Right ventricle myocardium superior (tissue), 1 donor: Measurements from ENCODE around the gene GRIA3. TPM values are rescaled to one million over a fixed set of nuclear protein-coding genes. Genes with fewer than 3 reads are reported as not detected.
"Not testable (repeated sequence)": the region's sequence is repeated elsewhere in the genome, so short reads cannot be mapped to it uniquely, and the experiment has no call there.

Experiments
- ATAC-seq: fragments of 200-7000 bp; cut with Tn5 transposase; one replicate; pipeline ENCODE4 v1.9.1; 2020; ENCODE audit warnings: mild to moderate bottlenecking; ENCODE audit not compliant: poor library complexity
- DNase-seq: peaks from one replicate; pipeline ENCODE4 v3.0.0-alpha.2; 2020
- intact Hi-C: fragments of 100-400 bp; cut with DNase I; formaldehyde crosslinking; loops from one replicate; pipeline ENCODE4 v1.11.2; 2022
- total RNA-seq: library from RNA; stranded (reverse); fragmentation: NEBNext Ultra II Directional; extraction: Animal tissue kit (Norgen Biotek cat#: 25700); gene quantifications from one replicate; pipeline ENCODE4 v1.2.1, GENCODE V29; 2021
- donor health status: DM: no; HTN: yes; CAD: no; lungs with severe emphysema.

The GRIA3 gene
- total RNA-seq, 1 donor from 2014 or later: 0.54 TPM

DNA sequence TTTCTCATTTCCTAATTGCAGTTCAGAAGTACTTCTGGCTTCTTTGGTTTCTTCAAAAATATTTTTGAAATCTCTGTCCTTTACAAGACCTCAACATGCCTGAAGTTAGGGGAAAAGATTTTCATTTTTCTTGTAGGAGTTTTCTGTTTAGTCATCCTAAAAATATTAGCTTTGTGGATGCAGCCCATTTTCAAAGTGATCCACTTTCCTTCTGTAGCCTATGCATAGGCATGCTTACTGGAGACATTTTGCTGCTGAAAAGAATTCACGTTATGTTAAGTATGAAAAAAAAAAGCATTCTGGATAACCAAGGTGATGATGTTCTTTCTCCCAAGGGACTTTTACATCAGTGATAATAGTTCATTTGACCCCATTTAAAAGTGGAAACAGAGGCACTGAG lies 303.2 kb downstream of the GRIA3 start:
- intact Hi-C loops: no loop called here
- ATAC-seq (no peak), DNase-seq (no peak)

DNA sequence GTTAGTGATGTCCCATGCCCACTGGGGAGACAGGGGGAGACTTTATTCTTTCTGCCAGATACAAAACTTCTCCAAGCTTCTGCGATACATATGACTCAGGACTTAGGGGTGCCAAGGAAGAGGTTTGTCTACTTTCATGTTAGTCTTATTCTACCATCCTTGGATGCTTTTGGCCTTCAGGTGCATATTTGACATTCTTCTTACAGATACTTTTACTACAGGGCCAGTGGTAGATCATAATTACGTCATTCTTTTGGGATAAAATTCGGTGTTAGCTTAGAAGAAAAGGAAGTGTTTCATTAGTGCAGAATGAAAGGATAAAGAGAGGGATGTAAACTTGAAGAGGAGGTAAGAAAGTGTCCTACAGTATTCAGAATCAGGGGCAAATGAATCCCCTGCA lies 303.6 kb downstream of the GRIA3 start:
- intact Hi-C loops: no loop called here
- no peak for DNase-seq
- no peak for ATAC-seq

DNA sequence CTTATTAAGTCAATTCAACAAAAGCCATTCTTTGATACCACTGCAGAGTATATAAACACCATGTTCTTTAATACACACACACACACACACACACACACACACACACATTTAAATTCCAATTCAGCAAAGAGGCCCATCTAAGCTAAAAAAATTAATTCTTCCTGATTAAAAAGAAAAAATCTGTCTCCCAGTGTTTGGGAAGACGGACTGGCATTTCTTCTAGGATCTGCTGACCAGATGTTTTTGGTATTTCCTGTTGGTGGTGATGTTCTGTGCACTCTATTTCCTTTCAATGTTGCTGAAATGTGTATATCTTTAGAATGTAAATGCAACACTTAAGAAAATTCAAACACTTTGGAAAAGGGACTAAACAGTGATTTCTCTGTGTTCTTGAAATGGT lies 304.9 kb downstream of the GRIA3 start:
- ATAC-seq: no peak
- intact Hi-C loops: no loop called here
- DNase-seq: no peak

DNA sequence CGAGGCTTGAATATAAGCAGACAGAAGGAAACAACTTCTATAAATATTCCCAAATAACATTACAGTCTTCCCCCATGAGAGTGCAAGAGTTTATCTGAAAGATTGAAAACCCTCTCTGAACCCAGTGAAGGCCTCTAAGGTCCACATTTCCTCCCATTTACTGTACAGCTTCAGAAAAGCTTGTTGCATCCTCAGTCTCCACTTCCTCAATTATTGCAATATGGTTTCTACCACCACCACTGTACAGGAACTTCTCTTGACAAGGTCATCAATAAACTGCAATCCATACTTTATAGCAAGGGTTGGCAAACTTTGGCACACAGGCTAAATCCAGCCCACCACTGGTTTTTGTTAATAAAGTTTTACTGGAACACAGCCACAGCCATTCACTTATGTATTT lies 309.8 kb downstream of the GRIA3 start:
- ATAC-seq (no peak), DNase-seq (no peak)
- intact Hi-C loops: no loop called here

DNA sequence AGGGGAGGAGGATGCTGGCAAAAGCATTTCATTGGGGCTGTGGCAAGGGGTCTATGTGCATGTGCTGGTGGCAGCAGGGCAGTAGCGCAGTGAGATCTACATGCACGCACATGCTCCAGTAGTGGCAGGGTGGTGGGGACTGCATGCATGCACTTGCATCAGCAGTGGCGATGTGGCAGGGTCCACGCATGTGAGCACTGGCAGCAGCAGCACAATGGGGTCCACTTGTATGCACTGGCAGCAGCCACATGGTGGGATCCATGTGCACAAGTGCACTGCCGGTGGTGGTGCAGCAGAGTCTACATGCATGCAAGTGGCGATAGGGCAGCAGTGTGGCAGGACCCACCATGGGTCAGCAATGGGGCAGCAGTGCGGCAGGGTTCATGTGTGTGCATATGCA lies 315.7 kb downstream of the GRIA3 start:
- DNase-seq: no peak
- no peak for ATAC-seq
- intact Hi-C loops: no loop called here

- intact Hi-C loops: no loop called here
- no peak for ATAC-seq
- no peak for DNase-seq
Measured at GRCh38 chrX:123504047-123504446, 320.0 kb downstream of the GRIA3 start.

DNA sequence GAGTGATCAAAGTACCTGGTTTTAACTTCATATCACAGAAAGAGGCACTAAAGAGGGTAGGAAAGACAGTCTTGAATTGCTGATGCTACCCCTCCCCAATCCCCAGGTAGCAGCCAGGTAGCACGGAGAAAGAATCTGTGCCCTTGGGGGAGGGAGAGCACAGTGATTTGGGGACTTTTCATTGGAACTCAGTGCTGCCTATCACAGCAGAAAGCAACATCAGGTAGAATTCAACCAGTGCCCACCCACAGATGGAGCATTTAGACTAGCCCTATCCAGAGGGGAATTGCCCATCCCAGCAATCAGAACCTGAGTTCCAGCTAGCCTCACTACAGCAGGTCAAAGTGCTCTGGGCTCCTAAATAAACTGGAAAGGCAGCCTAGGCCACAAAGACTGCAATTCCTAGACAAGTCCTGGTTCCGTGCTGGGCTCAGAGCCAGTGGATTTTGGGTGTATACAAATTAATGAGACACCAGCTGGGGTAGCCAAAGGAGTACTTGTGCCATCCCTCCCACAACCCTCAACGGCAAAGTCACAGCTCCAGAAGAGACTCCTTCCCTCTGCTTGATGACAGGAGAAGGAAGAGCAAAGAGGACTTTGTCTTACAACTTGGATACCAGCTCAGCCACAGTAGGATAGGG lies 320.7 kb downstream of the GRIA3 start:
- intact Hi-C loops: no loop called here
- no peak for DNase-seq
- no peak for ATAC-seq

- ATAC-seq (no peak), DNase-seq (no peak)
- intact Hi-C loops: no loop called here
Measured at GRCh38 chrX:123513585-123514278, 329.7 kb downstream of the GRIA3 start.

DNA sequence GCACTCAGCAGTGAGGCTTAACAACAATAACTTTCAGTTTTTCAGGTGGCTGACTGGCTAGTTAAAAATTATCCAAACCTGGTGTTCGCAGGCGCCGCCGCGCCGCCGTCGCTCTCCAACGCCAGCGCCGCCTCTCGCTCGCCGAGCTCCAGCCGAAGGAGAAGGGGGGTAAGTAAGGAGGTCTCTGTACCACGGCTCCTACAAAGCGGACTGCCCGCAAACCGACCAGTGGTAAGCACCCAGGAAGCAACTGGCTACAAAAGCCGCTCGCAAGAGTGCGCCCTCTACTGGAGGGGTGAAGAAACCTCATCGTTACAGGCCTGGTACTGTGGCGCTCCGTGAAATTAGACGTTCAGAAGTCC lies 330.2 kb downstream of the GRIA3 start:
- ATAC-seq, intact Hi-C loops: not testable (repeated sequence)

GRCh38 chrX:123518791-123519190 lies 334.7 kb downstream of the GRIA3 start:
- ATAC-seq: no peak
- intact Hi-C loops: no loop called here

More for the DNA sequence above, 330.2 kb downstream of the GRIA3 start:
- DNase-seq: not testable (repeated sequence)

GRCh38 chrX:123525123-123525725 lies 341.1 kb downstream of the GRIA3 start:
- intact Hi-C loops: no loop called here

More at GRCh38 chrX:123518791-123519190, 334.7 kb downstream of the GRIA3 start:
- DNase-seq: no peak

GRCh38 chrX:123530726-123531125 lies 346.6 kb downstream of the GRIA3 start:
- ATAC-seq, intact Hi-C loops, DNase-seq: not testable (repeated sequence)

More at GRCh38 chrX:123525123-123525725, 341.1 kb downstream of the GRIA3 start:
- no peak for DNase-seq
- no peak for ATAC-seq
